ENCODE data around the gene ARL6IP5.

- TF ChIP-seq POLR2A (IDR thresholded peaks at IDR 0.05) (no peak), CTCF (IDR thresholded peaks at IDR 0.05) (no peak)
Observed at GRCh38 chr3:69142797-69143454, 58.2 kb downstream of the ARL6IP5 start.
